C4-2B (cell line): ENCODE results near the gene CFD.

ENCODE experiments used
- CTCF ChIP-seq: fragments of 450-650 bp; conservative IDR thresholded peaks from 2 replicates; pipeline ENCODE4 v1.5.1; 2017; ENCODE audit warnings: mild to moderate bottlenecking
- ZFX ChIP-seq: fragments of 450-650 bp; IDR thresholded peaks from 2 replicates; pipeline ENCODE4 v1.6.1; 2017

- TF ChIP-seq CTCF, result no peak
- TF ChIP-seq ZFX, result no peak
These were observed 45.1 kb downstream of the CFD start for GRCh38 chr19:904545-904944.
